Measurements from ENCODE around the gene C6orf62. TPM values are rescaled to one million over a fixed set of nuclear protein-coding genes. Genes with fewer than 3 reads are reported as not detected.
A peak's percentile ranks its signal among the peaks of the same experiment; 100 is the strongest.
"Not testable (repeated sequence)": the region's sequence is repeated elsewhere in the genome, so short reads cannot be mapped to it uniquely, and the experiment has no call there.

C6orf62 gene
- polyA plus RNA-seq, 3 donors = 45.5 to 78.8 (median 55.4) TPM

GRCh38 chr6:24696097-24696496, 22.9 kb downstream of the C6orf62 start:
- H3K4me2 ChIP-seq (replicated peaks; ENCODE audit: extremely low read depth, low read length, poor library complexity, severe bottlenecking) = no peak overlapping the region
- no peaks in the 10 kb centered on the region for H3K4me1 Mint-ChIP-seq
- no peak overlapping the region for H3K27ac ChIP-seq (ENCODE audit: low read depth in 1 of 2, low read length in 2 of 2)
- no peaks in the 10 kb centered on the region for H3K27me3 ChIP-seq (ENCODE audit: control insufficient read depth in 2 of 2, insufficient read depth in 2 of 2, low read length in 2 of 2)
- peaks cover 0 to 6% of the 10 kb centered on the region in 2 donors for H3K36me3 ChIP-seq (replicated peaks in 1 of 2; ENCODE audit: control insufficient read depth in 1 of 2, insufficient read depth in 2 of 2, low read length in 2 of 2)
- no peak overlapping the region for H3K9ac ChIP-seq (ENCODE audit: insufficient read depth, low read length, poor library complexity, severe bottlenecking)
- WGBS (ENCODE audit: insufficient coverage) = no CpG with 5 or more reads among the region's 2 CpGs
- no peaks in the 10 kb centered on the region for H3K79me2 ChIP-seq (ENCODE audit: insufficient read depth, low read length)
- peaks cover 2 to 9% of the 10 kb centered on the region in 2 donors for H3K36me3 Mint-ChIP-seq
- intact Hi-C loops (cut with micrococcal nuclease) = loop anchor here in 1 of 2 donors (2.0 to 10.0 kb wide), 2 partner anchors 113 to 261 kb away; no protein-coding TSS in a partner anchor
- no peaks in the 10 kb centered on the region for H3K9me3 Mint-ChIP-seq
- H3K4me3 ChIP-seq (replicated peaks in 1 of 3; ENCODE audit: low read depth in 2 of 3, low read length in 3 of 3) = no peak overlapping the region
- H4K20me1 ChIP-seq (ENCODE audit: insufficient read depth, low read length) = peaks cover 6% of the 10 kb centered on the region
- no peak for TF ChIP-seq CTCF (IDR thresholded peaks at IDR 0.05)
- DNase-seq = no peak
- H3K4me3 Mint-ChIP-seq = no peak overlapping the region
- no peak overlapping the region for H2AFZ ChIP-seq (ENCODE audit: insufficient read depth, low read depth, low read length, poor library complexity, severe bottlenecking)
- H3K27me3 Mint-ChIP-seq (ENCODE audit: low read depth in 3 of 3) = no peaks in the 10 kb centered on the region
- H3K27ac Mint-ChIP-seq = no peak overlapping the region
- no peaks in the 10 kb centered on the region for H3K9me3 ChIP-seq (replicated peaks in 1 of 2; ENCODE audit: control insufficient read depth in 1 of 2, insufficient read depth in 1 of 2, low read length in 2 of 2)
- H3K4me1 ChIP-seq (ENCODE audit: control insufficient read depth in 1 of 2, insufficient read depth in 2 of 2, low read length in 2 of 2) = no peaks in the 10 kb centered on the region

DNA sequence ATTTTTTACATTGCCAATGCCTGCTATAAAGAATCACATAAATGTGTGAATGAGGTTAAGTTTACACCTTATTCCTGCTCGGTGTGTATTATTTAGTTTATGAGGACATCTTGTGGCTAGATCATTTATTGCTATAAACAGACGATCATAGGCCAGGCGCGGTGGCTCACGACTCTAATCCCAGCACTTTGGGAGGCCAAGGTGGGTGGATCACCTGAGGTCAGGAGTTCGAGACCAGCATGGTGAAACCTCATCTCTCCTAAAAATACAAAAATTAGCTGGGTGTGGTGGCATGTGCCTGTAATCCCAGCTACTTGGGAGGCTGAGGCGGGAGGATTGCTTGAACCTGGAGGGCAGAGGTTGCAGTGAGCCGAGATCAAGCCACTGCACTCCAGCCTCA, 23.3 kb downstream of the C6orf62 start:
- not testable (repeated sequence) for H3K4me3 Mint-ChIP-seq; H3K4me3 ChIP-seq (replicated peaks in 1 of 3; ENCODE audit: low read depth in 2 of 3, low read length in 3 of 3); H3K27ac Mint-ChIP-seq; H3K4me2 ChIP-seq (replicated peaks; ENCODE audit: extremely low read depth, low read length, poor library complexity, severe bottlenecking); H3K27me3 ChIP-seq (ENCODE audit: control insufficient read depth in 2 of 2, insufficient read depth in 2 of 2, low read length in 2 of 2); H3K79me2 ChIP-seq (ENCODE audit: insufficient read depth, low read length); H3K36me3 ChIP-seq (replicated peaks in 1 of 2; ENCODE audit: control insufficient read depth in 1 of 2, insufficient read depth in 2 of 2, low read length in 2 of 2); H3K27me3 Mint-ChIP-seq (ENCODE audit: low read depth in 3 of 3); H4K20me1 ChIP-seq (ENCODE audit: insufficient read depth, low read length); H3K36me3 Mint-ChIP-seq; H3K9ac ChIP-seq (ENCODE audit: insufficient read depth, low read length, poor library complexity, severe bottlenecking); H2AFZ ChIP-seq (ENCODE audit: insufficient read depth, low read depth, low read length, poor library complexity, severe bottlenecking); H3K9me3 ChIP-seq (replicated peaks in 1 of 2; ENCODE audit: control insufficient read depth in 1 of 2, insufficient read depth in 1 of 2, low read length in 2 of 2); H3K9me3 Mint-ChIP-seq; H3K4me1 Mint-ChIP-seq; H3K4me1 ChIP-seq (ENCODE audit: control insufficient read depth in 1 of 2, insufficient read depth in 2 of 2, low read length in 2 of 2); H3K27ac ChIP-seq (ENCODE audit: low read depth in 1 of 2, low read length in 2 of 2)
- no CpG with 5 or more reads among the region's 8 CpGs for WGBS (ENCODE audit: insufficient coverage)
- intact Hi-C loops (cut with micrococcal nuclease) = loop anchor here (2.0 to 10.0 kb wide), 3 partner anchors 113 to 261 kb away; no protein-coding TSS in a partner anchor
- TF ChIP-seq CTCF (IDR thresholded peaks at IDR 0.05) = peak; percentile 66
- peak; percentile 17 to 57 (median 35) for DNase-seq
